Measurements from ENCODE around the gene PLA2G6. TPM values are rescaled to one million over a fixed set of nuclear protein-coding genes. Genes with fewer than 3 reads are reported as not detected.

Gene PLA2G6
- total and polyA plus RNA-seq, 2 of the 8 experiments (the other 6 are each of a cell fraction or from before 2014, with no cell fraction given) = 13.2 to 21.0 TPM

DNA sequence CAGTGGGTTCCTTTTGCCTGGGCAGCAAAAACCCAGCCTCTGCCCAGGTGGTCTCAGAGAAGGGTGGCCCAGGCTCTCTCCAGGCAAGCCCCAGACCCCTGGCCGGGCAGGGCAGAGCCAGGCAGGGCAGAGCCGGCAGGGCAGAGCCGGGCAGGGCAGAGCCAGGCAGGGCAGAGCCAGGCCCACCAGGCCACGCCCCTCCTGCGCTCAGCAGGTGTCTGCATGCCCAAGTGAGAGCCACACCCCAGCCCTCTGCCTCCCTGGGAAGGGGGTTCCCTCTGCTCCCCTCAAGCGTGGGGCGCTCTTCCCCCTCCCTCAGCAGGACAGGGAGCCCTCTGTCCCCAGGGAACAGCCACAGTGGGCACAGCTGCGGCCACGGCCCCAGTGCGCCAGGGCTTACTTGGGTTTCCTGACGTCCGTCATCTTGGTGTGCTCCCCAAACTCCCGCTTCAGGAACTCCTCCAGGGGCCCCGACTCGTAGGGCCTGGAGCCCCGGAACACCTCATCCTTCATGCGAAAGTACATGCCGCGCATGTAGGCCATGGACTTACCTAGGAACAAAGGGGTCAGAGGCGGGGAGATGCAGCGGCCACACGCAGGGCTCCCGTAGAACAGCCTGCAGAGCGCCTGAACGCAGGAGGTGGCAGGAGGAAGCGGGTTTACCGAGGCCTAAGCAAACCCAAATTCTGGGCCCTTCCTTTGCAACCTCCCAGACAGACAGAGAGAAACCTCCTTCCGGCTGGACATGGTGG is 61.1 kb downstream of the PLA2G6 start:
- H3K4me2 ChIP-seq (ENCODE audit: insufficient read depth in 1 of 2, low read depth in 2 of 2, low read length in 2 of 2) = no peak overlapping the region
- POLR2A ChIA-PET (ENCODE audit: partially characterized antibody) = no interaction called here
- no peak for TF ChIP-seq SP1 (IDR thresholded peaks at IDR 0.05; ENCODE audit: low read depth, low read length)
- TF ChIP-seq SP2 (IDR thresholded peaks at IDR 0.05; ENCODE audit: low read length) = no peak
- no peak for TF ChIP-seq KDM4A (IDR thresholded peaks at IDR 0.05; ENCODE audit: low read depth, low read length, severe bottlenecking)
- TF ChIP-seq EP300 (IDR thresholded peaks at IDR 0.05; ENCODE audit: borderline replicate concordance in 1 of 2, low read depth in 2 of 2, low read length in 2 of 2) = no peak
- no peak for TF ChIP-seq GTF2F1 (IDR thresholded peaks at IDR 0.05; ENCODE audit: borderline replicate concordance, low read depth, low read length)
- no peak for TF ChIP-seq POU5F1 (IDR thresholded peaks at IDR 0.05; ENCODE audit: low read depth, low read length)

More for the DNA sequence above, 61.1 kb downstream of the PLA2G6 start:
- H3K27ac ChIP-seq (ENCODE audit: low read depth, low read length) = no peak overlapping the region
- H3K79me1 ChIP-seq (ENCODE audit: low read depth, low read length) = no peaks in the 10 kb centered on the region; the same call in 1 of the 2 replicates
- peaks cover 0 to 3% of the 10 kb centered on the region in 2 experiments for H4K20me1 ChIP-seq (replicated peaks in 1 of 2; ENCODE audit: control insufficient read depth in 1 of 2, insufficient read depth in 2 of 2, low read length in 2 of 2)
- no peak overlapping the region for H3K14ac ChIP-seq (ENCODE audit: insufficient read length)
- H3K27me3 ChIP-seq (replicated peaks in 1 of 4; ENCODE audit: control insufficient read depth in 3 of 4, extremely low read depth in 1 of 4, insufficient read depth in 3 of 4, low read length in 3 of 4) = no peaks in the 10 kb centered on the region
- H3K4me3 ChIP-seq (ENCODE audit: extremely low read depth in 1 of 4, insufficient read depth in 2 of 4, low read depth in 3 of 4, low read length in 4 of 4) = no peak overlapping the region
- no peaks in the 10 kb centered on the region for H3K9me3 ChIP-seq (ENCODE audit: insufficient read depth in 2 of 2, low read depth in 1 of 2, low read length in 1 of 2)
- H2BK5ac ChIP-seq (ENCODE audit: low read depth, low read length) = no peak overlapping the region
- WGBS, 2 experiments (ENCODE audit: extremely low coverage in 1 of 2, insufficient coverage in 1 of 2, insufficient read length in 1 of 2, insufficient replicate concordance in 2 of 2, low coverage in 1 of 2, low lambda C conversion rate in 2 of 2, missing lambda C conversion rate in 1 of 2) = 87% methylated on average over 26 of the region's 28 CpGs; no CpG with 5 or more reads in 1 of the 2 experiments
- no peak overlapping the region; the same call in 1 of the 2 replicates for H4K8ac ChIP-seq (ENCODE audit: extremely low read depth, insufficient read depth, low read length)
- H2BK15ac ChIP-seq (ENCODE audit: low read length) = no peak overlapping the region; the same call in 1 of the 2 replicates
- CTCF ChIA-PET (ENCODE audit: partially characterized antibody) = interaction anchor here (0.6 to 8.4 kb wide), 6 partner anchors 7 to 311 kb away, joined by 3 to 93 read pairs (median 20); partner anchors contain the start of gene BAIAP2L2
- H3K36me3 ChIP-seq (ENCODE audit: control insufficient read depth in 2 of 4, insufficient read depth in 4 of 4, low read length in 3 of 4) = no peaks in the 10 kb centered on the region
- no peaks in the 10 kb centered on the region for H3K23me2 ChIP-seq (ENCODE audit: low read depth, low read length)
- H2BK120ac ChIP-seq (replicated peaks; ENCODE audit: low read depth, low read length) = no peak overlapping the region
- H2AK5ac ChIP-seq (ENCODE audit: low read depth, low read length) = no peak overlapping the region
- H2AFZ ChIP-seq (ENCODE audit: low read length) = no peak overlapping the region
- no peak overlapping the region for H4K5ac ChIP-seq (ENCODE audit: insufficient read length, low read depth, low read length)
- H3K9ac ChIP-seq (replicated peaks in 1 of 4; ENCODE audit: extremely low read depth in 1 of 4, low read depth in 3 of 4, low read length in 3 of 4) = no peak overlapping the region
- H3K4ac ChIP-seq (replicated peaks; ENCODE audit: insufficient read length, low read depth, low read length) = no peak overlapping the region
- H3K4me1 ChIP-seq (replicated peaks in 1 of 4; ENCODE audit: control insufficient read depth in 3 of 4, insufficient read depth in 4 of 4, low read length in 3 of 4) = peaks cover 0 to 3% (median 0%) of the 10 kb centered on the region in 4 experiments; a peak in 4 of 7 replicates
- no peak overlapping the region for H4K91ac ChIP-seq (replicated peaks; ENCODE audit: insufficient read length, low read length)
- no peak for FAIRE-seq
- H3K23ac ChIP-seq (ENCODE audit: insufficient read length) = no peak overlapping the region
- DNase-seq (ENCODE audit: low read depth in 1 of 2, low spot score in 2 of 2) = no peak
- H3K79me2 ChIP-seq (ENCODE audit: control insufficient read depth in 1 of 2, insufficient read depth in 2 of 2, low read length in 2 of 2) = no peaks in the 10 kb centered on the region
- H2BK12ac ChIP-seq (ENCODE audit: low read depth, low read length) = no peak overlapping the region
- H3K56ac ChIP-seq (replicated peaks; ENCODE audit: insufficient read length, low read depth, low read length) = no peak overlapping the region
- no peak overlapping the region for H3K18ac ChIP-seq (ENCODE audit: extremely low read depth, low read length)
- no peak overlapping the region for H2BK20ac ChIP-seq (ENCODE audit: low read length)
